SK-N-MC (cell line): ENCODE data around the gene PRR36.

Source experiments
- DNase-seq: peaks from one replicate; pipeline ENCODE4 v3.0.0-alpha.2; 2011; ENCODE audit warnings: low read depth, low spot score
- H3K27ac ChIP-seq: fragments of 200-600 bp; sonication (generic); 2 replicates; pipeline ENCODE4 v1.5.1; 2016; ENCODE audit warnings: mixed run types
- H3K36me3 ChIP-seq: fragments of 200-600 bp; sonication (generic); 2 replicates; pipeline ENCODE4 v1.6.1; 2017; ENCODE audit warnings: antibody characterized with exemption, low read length, mixed read lengths; ENCODE audit not compliant: insufficient read depth
- H3K4me3 ChIP-seq: fragments of 200-600 bp; sonication (generic); 2 replicates; pipeline ENCODE4 v1.5.1; 2016
- H3K9ac ChIP-seq: fragments of 200-600 bp; sonication (generic); 2 replicates; pipeline ENCODE4 v1.8.0; 2017; ENCODE audit warnings: mixed run types, mixed read lengths; ENCODE audit not compliant: insufficient read length
- H3K9me3 ChIP-seq: fragments of 200-600 bp; sonication (generic); 2 replicates; pipeline ENCODE4 v1.6.1; 2017; ENCODE audit warnings: low read depth, mild to moderate bottlenecking, antibody characterized with exemption, low read length, moderate library complexity, mixed read lengths
- EZH2 ChIP-seq: fragments of 200-600 bp; sonication (generic); IDR thresholded peaks from one replicate; pipeline ENCODE4 v1.6.1; 2017; ENCODE audit warnings: antibody characterized with exemption
- FOXP2 ChIP-seq: optimal IDR thresholded peaks from 2 replicates; pipeline ENCODE3; 2011; ENCODE audit warnings: mild to moderate bottlenecking, moderate library complexity; ENCODE audit not compliant: insufficient read depth; ENCODE audit errors: extremely low read length, control extremely low read depth
- POLR2AphosphoS5 ChIP-seq: IDR thresholded peaks from 2 replicates; pipeline ENCODE4 v1.6.1; 2012; ENCODE audit warnings: mild to moderate bottlenecking, low read depth, low read length, borderline replicate concordance

The PRR36 gene

GRCh38 chr19:7849631-7849999 lies 24.6 kb downstream of the PRR36 start:
- no peak for DNase-seq
- no peak for TF ChIP-seq FOXP2
- TF ChIP-seq POLR2AphosphoS5 = no peak
- no peak for TF ChIP-seq EZH2
- H3K9me3 ChIP-seq = no peaks in the 10 kb centered on the region
- H3K27ac ChIP-seq = no peak overlapping the region
- H3K36me3 ChIP-seq = no peaks in the 10 kb centered on the region
- H3K4me3 ChIP-seq = no peak overlapping the region
- no peak overlapping the region for H3K9ac ChIP-seq

GRCh38 chr19:7848779-7849457 lies 25.3 kb downstream of the PRR36 start:
- TF ChIP-seq POLR2AphosphoS5 (no peak), EZH2 (no peak), FOXP2 (no peak)
- no peaks in the 10 kb centered on the region for H3K9me3 ChIP-seq
- no peak overlapping the region for H3K27ac ChIP-seq
- H3K36me3 ChIP-seq = no peaks in the 10 kb centered on the region
- H3K4me3 ChIP-seq = no peak overlapping the region
- DNase-seq = no peak
- no peak overlapping the region for H3K9ac ChIP-seq

GRCh38 chr19:7847664-7848063 lies 26.5 kb downstream of the PRR36 start:
- TF ChIP-seq EZH2 (no peak), POLR2AphosphoS5 (no peak), FOXP2 (no peak)
- Histone ChIP-seq H3K9me3 (no peaks in the 10 kb centered on the region), H3K36me3 (no peaks in the 10 kb centered on the region), H3K9ac (no peak overlapping the region), H3K27ac (no peak overlapping the region), H3K4me3 (no peak overlapping the region)
- no peak for DNase-seq

GRCh38 chr19:7846155-7846646 lies 28.0 kb downstream of the PRR36 start:
- Histone ChIP-seq H3K36me3 (no peaks in the 10 kb centered on the region), H3K9ac (no peak overlapping the region), H3K27ac (no peak overlapping the region), H3K4me3 (no peak overlapping the region), H3K9me3 (no peaks in the 10 kb centered on the region)
- TF ChIP-seq FOXP2 (no peak), EZH2 (no peak), POLR2AphosphoS5 (no peak)
- no peak for DNase-seq

- H3K36me3 ChIP-seq = no peaks in the 10 kb centered on the region
- no peak overlapping the region for H3K9ac ChIP-seq
- no peak overlapping the region for H3K4me3 ChIP-seq
- no peaks in the 10 kb centered on the region for H3K9me3 ChIP-seq
- no peak for TF ChIP-seq EZH2
- TF ChIP-seq FOXP2 = no peak
- no peak for TF ChIP-seq POLR2AphosphoS5
- DNase-seq = no peak
- H3K27ac ChIP-seq = no peak overlapping the region
Measured at GRCh38 chr19:7845390-7846154, 28.6 kb downstream of the PRR36 start.

GRCh38 chr19:7844951-7845350 lies 29.2 kb downstream of the PRR36 start:
- no peaks in the 10 kb centered on the region for H3K36me3 ChIP-seq
- H3K9ac ChIP-seq = no peak overlapping the region
- H3K4me3 ChIP-seq = no peak overlapping the region
- DNase-seq = no peak
- H3K27ac ChIP-seq = no peak overlapping the region
- TF ChIP-seq FOXP2 (no peak), POLR2AphosphoS5 (no peak), EZH2 (no peak)
- H3K9me3 ChIP-seq = no peaks in the 10 kb centered on the region

- H3K9me3 ChIP-seq = no peaks in the 10 kb centered on the region
- H3K36me3 ChIP-seq = no peaks in the 10 kb centered on the region
- TF ChIP-seq FOXP2 (no peak), POLR2AphosphoS5 (no peak), EZH2 (no peak)
- H3K27ac ChIP-seq = no peak overlapping the region
- no peak for DNase-seq
- no peak overlapping the region for H3K4me3 ChIP-seq
- H3K9ac ChIP-seq = no peak overlapping the region
Measured at GRCh38 chr19:7844405-7844804, 29.8 kb downstream of the PRR36 start.

- Histone ChIP-seq H3K4me3 (no peak overlapping the region), H3K36me3 (no peaks in the 10 kb centered on the region), H3K27ac (no peak overlapping the region), H3K9me3 (no peaks in the 10 kb centered on the region), H3K9ac (no peak overlapping the region)
- TF ChIP-seq POLR2AphosphoS5 (no peak), FOXP2 (no peak), EZH2 (no peak)
- DNase-seq = no peak
Measured at GRCh38 chr19:7843521-7843920, 30.7 kb downstream of the PRR36 start.
